OCI-LY7 (cell line): ENCODE results near the gene KIF13A.

Experiments used
- CTCF ChIP-seq: fragments of 200-600 bp; sonication (generic); conservative IDR thresholded peaks from 2 replicates; pipeline ENCODE4 v1.5.1; 2014; ENCODE audit warnings: mild to moderate bottlenecking, antibody characterized with exemption, low read length, moderate library complexity, mixed read lengths
- EZH2phosphoT487 ChIP-seq: fragments of 200-600 bp; sonication (generic); IDR thresholded peaks from 2 replicates; pipeline ENCODE4 v1.6.1; 2018; ENCODE audit warnings: low read depth, borderline replicate concordance, mild to moderate bottlenecking, mixed run types, antibody characterized with exemption, low read length, moderate library complexity, mixed read lengths

DNA sequence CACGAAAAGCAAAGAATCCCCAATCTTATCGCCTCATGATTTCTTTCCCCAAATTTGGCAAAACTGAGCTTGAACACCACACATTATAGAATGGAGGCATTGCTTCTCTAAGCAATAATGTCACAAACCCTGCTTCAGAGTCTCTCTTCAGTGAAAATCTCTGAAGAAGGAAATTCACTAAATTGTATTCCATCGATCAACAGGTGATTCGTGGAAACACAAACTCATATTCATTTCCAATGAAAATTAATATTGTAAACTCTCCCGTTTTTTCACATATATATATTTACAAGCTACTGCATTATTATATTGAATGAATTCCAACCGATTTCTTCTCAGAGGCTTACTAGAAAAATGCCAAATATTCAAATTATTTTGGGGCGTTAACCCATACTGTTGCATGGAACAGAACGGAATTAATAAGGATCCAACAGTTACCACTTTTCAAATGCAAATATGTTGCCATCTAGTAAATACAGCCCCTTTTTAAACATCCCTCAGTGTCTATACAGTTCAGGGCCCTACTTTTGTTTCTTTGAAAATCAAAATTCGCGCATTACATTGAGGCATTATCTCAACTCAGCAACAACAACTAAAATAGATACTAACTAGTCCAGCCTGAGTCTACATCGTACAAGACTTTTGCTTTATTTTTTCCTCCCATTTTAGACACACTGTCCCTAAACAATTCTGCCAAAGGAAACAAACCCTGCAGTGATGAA lies 1.3 kb downstream of the KIF13A start:
- TF ChIP-seq CTCF (no peak), EZH2phosphoT487 (0 out of 2 replicates have a peak, but pooled peaks have one; percentile 4)
